ENCODE results near the gene KCNK13.

- TF ChIP-seq, protein P1, sequence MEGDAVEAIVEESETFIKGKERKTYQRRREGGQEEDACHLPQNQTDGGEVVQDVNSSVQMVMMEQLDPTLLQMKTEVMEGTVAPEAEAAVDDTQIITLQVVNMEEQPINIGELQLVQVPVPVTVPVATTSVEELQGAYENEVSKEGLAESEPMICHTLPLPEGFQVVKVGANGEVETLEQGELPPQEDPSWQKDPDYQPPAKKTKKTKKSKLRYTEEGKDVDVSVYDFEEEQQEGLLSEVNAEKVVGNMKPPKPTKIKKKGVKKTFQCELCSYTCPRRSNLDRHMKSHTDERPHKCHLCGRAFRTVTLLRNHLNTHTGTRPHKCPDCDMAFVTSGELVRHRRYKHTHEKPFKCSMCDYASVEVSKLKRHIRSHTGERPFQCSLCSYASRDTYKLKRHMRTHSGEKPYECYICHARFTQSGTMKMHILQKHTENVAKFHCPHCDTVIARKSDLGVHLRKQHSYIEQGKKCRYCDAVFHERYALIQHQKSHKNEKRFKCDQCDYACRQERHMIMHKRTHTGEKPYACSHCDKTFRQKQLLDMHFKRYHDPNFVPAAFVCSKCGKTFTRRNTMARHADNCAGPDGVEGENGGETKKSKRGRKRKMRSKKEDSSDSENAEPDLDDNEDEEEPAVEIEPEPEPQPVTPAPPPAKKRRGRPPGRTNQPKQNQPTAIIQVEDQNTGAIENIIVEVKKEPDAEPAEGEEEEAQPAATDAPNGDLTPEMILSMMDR (IDR thresholded peaks at IDR 0.05) = no peak
- no peak for TF ChIP-seq ATF6 (CRISPR knock-in tag; IDR thresholded peaks at IDR 0.05)
These were observed 142.7 kb downstream of the KCNK13 start for GRCh38 chr14:90204516-90204915.
